Esophagus muscularis mucosa (tissue), 4 donors: ENCODE measurements around the gene UGT1A1. TPM values are rescaled to one million over a fixed set of nuclear protein-coding genes. Genes with fewer than 3 reads are reported as not detected.

Experiments used
- DNase-seq: peaks from one replicate; pipeline ENCODE4 v3.0.0-alpha.2; 2017; ENCODE audit errors: extremely low spot score
- H3K27ac ChIP-seq, 4 donors: fragments of 200-600 bp; sonication (generic); replicated peaks in 1 of 4; 1 replicate in 3 of 4; 2 replicates in 1 of 4; pipeline ENCODE4 v1.5.1; 2016 to 2019; ENCODE audit warnings: mild to moderate bottlenecking in 1 of 4
- H3K27me3 ChIP-seq, 4 donors: fragments of 200-600 bp; sonication (generic); one replicate each; pipeline versions ENCODE4 v1.5.1 to v1.6.0; 2016 to 2019
- H3K36me3 ChIP-seq, 4 donors: fragments of 200-600 bp; sonication (generic); one replicate each; pipeline ENCODE4 v1.5.1; 2016 to 2019
- H3K4me1 ChIP-seq, 4 donors: fragments of 200-600 bp; sonication (generic); one replicate each; pipeline ENCODE4 v1.5.1; 2016 to 2019
- H3K4me3 ChIP-seq, 4 donors: fragments of 200-600 bp; sonication (generic); 1 replicate in 2 of 4; 2 replicates in 2 of 4; pipeline ENCODE4 v1.5.1; 2016 to 2019; ENCODE audit warnings: mild to moderate bottlenecking in 4 of 4, moderate library complexity in 1 of 4
- H3K9me3 ChIP-seq, 4 donors: fragments of 200-600 bp; sonication (generic); 1 replicate in 3 of 4; 2 replicates in 1 of 4; pipeline ENCODE4 v1.5.1; 2016 to 2019
- EP300 ChIP-seq: sonication (generic); formaldehyde crosslinking; IDR thresholded peaks from one replicate; pipeline ENCODE4 v1.6.1; 2017; ENCODE audit warnings: antibody characterized with exemption
- POLR2A ChIP-seq: fragments of 450-650 bp; IDR thresholded peaks from one replicate; pipeline ENCODE4 v1.6.1; 2017; ENCODE audit warnings: antibody characterized with exemption, moderate library complexity, mild to moderate bottlenecking, low read depth
- POLR2AphosphoS5 ChIP-seq, 2 donors: sonication (generic); formaldehyde crosslinking; IDR thresholded peaks; one replicate each; pipeline ENCODE4 v1.6.1; 2017; ENCODE audit warnings: antibody characterized with exemption in 2 of 2
- WGBS: methylation state at CpG from one replicate; pipeline ENCODE4 v1.1.5; 2018; 5-methylcytosine and 5-hydroxymethylcytosine counted together
- intact Hi-C: fragments of 100-400 bp; cut with DNase I; formaldehyde crosslinking; loops from one replicate; pipeline ENCODE4 v1.15.1; 2023
- total RNA-seq, 4 donors: library from RNA; depleted of rRNA; stranded (reverse); fragments of >200 nt; gene quantifications; one replicate each; pipeline versions ENCODE4 v1.1.0 to v1.2.1, GENCODE V29; 2016
- TF ChIP-seq, protein P1 (sequence below), 3 experiments: fragments of 200-600 bp in 2 of 3; fragments of 450-650 bp in 1 of 3; sonication (generic) in 2 of 3; IDR thresholded peaks; one replicate each; pipeline ENCODE4 v1.5.1; 2017 to 2019; ENCODE audit warnings: antibody characterized with exemption in 3 of 3, mild to moderate bottlenecking in 2 of 3, moderate library complexity in 1 of 3

The UGT1A1 gene
- total RNA-seq, 4 donors from 2014 or later = not detected

DNA sequence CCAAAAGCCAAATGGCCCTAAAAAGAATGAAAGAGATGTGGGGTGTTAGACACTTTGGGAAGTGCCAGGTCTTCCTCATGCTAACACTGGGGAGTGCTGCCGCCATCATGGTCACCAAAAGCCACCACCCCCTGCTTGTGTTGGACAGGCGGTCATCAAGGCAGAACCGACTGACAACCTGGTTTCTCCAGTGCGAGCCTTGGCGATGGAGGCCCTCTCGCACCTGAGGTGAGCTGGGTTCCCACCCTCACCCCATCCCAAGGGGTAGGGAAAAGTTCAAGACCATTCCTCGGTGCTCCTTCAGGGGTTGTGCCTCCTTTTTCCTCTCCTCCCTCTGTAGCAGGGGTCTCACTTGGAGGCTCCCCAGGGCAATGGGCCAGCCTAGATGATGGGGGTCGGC lies 51.7 kb downstream of the UGT1A1 start:
- DNase-seq = no peak
- Histone ChIP-seq H3K9me3 (no peaks in the 10 kb centered on the region), H3K27me3 (peaks cover 0 to 16% (median 0%) of the 10 kb centered on the region in 4 donors), H3K4me1 (no peaks in the 10 kb centered on the region), H3K27ac (no peak overlapping the region), H3K4me3 (no peak overlapping the region), H3K36me3 (no peaks in the 10 kb centered on the region)
- WGBS = 94% methylated on average over 8 of the region's 8 CpGs
- TF ChIP-seq POLR2AphosphoS5 (IDR thresholded peaks at IDR 0.05) (no peak), EP300 (no peak), POLR2A (no peak)
- TF ChIP-seq, protein P1, sequence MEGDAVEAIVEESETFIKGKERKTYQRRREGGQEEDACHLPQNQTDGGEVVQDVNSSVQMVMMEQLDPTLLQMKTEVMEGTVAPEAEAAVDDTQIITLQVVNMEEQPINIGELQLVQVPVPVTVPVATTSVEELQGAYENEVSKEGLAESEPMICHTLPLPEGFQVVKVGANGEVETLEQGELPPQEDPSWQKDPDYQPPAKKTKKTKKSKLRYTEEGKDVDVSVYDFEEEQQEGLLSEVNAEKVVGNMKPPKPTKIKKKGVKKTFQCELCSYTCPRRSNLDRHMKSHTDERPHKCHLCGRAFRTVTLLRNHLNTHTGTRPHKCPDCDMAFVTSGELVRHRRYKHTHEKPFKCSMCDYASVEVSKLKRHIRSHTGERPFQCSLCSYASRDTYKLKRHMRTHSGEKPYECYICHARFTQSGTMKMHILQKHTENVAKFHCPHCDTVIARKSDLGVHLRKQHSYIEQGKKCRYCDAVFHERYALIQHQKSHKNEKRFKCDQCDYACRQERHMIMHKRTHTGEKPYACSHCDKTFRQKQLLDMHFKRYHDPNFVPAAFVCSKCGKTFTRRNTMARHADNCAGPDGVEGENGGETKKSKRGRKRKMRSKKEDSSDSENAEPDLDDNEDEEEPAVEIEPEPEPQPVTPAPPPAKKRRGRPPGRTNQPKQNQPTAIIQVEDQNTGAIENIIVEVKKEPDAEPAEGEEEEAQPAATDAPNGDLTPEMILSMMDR (IDR thresholded peaks at IDR 0.05) = no peak
- intact Hi-C loops = no loop called here

GRCh38 chr2:233813236-233814055 lies 53.4 kb downstream of the UGT1A1 start:
- H3K27me3 ChIP-seq = peaks cover 0 to 3% (median 0%) of the 10 kb centered on the region in 4 donors
- H3K4me1 ChIP-seq = no peaks in the 10 kb centered on the region
- no peak overlapping the region for H3K4me3 ChIP-seq
- intact Hi-C loops = no loop called here
- H3K9me3 ChIP-seq = no peaks in the 10 kb centered on the region
- DNase-seq = no peak
- TF ChIP-seq POLR2AphosphoS5 (IDR thresholded peaks at IDR 0.05) = no peak
- TF ChIP-seq, protein P1 (IDR thresholded peaks at IDR 0.05) = no peak
- no peak for TF ChIP-seq EP300
- no peak for TF ChIP-seq POLR2A
- H3K36me3 ChIP-seq = no peaks in the 10 kb centered on the region
- 69% methylated on average over 3 of the region's 3 CpGs for WGBS
- no peak overlapping the region for H3K27ac ChIP-seq

- no peak for DNase-seq
These were observed 54.2 kb downstream of the UGT1A1 start for GRCh38 chr2:233814056-233814835.

DNA sequence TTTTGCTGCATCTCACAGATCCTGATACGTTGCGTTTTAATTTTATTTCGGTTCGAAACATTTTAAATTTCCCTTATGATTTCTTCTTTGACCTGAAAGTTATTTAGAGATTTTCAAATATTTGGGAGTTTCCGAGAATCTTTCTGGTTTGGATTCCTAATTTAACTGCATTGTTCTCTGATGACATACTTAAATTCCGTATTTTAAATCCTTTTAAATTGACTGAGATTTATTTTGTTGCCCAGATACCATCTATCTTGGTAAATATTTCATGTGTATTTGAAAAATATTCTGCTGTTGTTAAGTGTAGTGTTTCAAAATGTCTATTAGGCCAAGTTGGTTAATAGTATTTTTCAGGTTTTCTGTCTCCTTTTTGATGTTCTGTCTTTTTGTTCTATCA lies 55.8 kb downstream of the UGT1A1 start:
- no peaks in the 10 kb centered on the region for H3K4me1 ChIP-seq
- TF ChIP-seq POLR2AphosphoS5 (IDR thresholded peaks at IDR 0.05) = no peak
- TF ChIP-seq POLR2A = no peak
- TF ChIP-seq, protein P1 (IDR thresholded peaks at IDR 0.05) = no peak
- no peak for TF ChIP-seq EP300
- WGBS = 72% methylated on average over 6 of the region's 6 CpGs

More at GRCh38 chr2:233814056-233814835, 54.2 kb downstream of the UGT1A1 start:
- Histone ChIP-seq H3K36me3 (no peaks in the 10 kb centered on the region), H3K4me1 (no peaks in the 10 kb centered on the region), H3K9me3 (no peaks in the 10 kb centered on the region), H3K27ac (no peak overlapping the region), H3K27me3 (peaks cover 0 to 5% (median 0%) of the 10 kb centered on the region in 4 donors), H3K4me3 (no peak overlapping the region)
- intact Hi-C loops = no loop called here
- no peak for TF ChIP-seq POLR2A
- WGBS = 30% methylated on average over 2 of the region's 2 CpGs

DNA sequence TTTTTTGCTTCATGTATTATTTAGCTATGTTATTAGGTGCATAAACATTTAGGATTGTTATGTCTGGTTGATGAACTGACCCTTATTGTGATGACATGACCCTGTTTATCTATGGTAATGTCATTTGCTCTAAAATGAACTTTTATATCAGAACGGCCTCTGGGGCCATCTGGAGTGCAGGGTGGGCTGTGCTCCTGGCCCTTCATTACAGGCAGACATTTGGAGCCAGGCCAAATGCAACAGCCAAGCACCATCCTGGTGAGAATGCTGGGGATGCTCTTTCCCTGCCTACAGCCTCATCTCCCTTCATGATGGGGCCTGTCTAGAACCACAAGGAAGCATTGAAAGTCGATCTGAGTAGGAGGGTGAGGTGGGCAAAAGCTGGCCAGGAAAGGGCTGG lies 56.3 kb downstream of the UGT1A1 start:
- TF ChIP-seq POLR2AphosphoS5 (IDR thresholded peaks at IDR 0.05) = no peak
- TF ChIP-seq, protein P1 (IDR thresholded peaks at IDR 0.05) = no peak
- TF ChIP-seq POLR2A = no peak
- TF ChIP-seq EP300 = no peak
- no peak for DNase-seq
- H3K4me3 ChIP-seq = no peak overlapping the region

More for the DNA sequence above, 55.8 kb downstream of the UGT1A1 start:
- no peak overlapping the region for H3K4me3 ChIP-seq
- intact Hi-C loops = no loop called here
- H3K36me3 ChIP-seq = no peaks in the 10 kb centered on the region
- H3K27ac ChIP-seq = no peak overlapping the region
- no peak for DNase-seq
- H3K27me3 ChIP-seq = peaks cover 0 to 5% (median 0%) of the 10 kb centered on the region in 4 donors
- no peaks in the 10 kb centered on the region for H3K9me3 ChIP-seq

More for the DNA sequence above, 56.3 kb downstream of the UGT1A1 start:
- Histone ChIP-seq H3K36me3 (no peaks in the 10 kb centered on the region), H3K9me3 (no peaks in the 10 kb centered on the region), H3K4me1 (no peaks in the 10 kb centered on the region), H3K27ac (no peak overlapping the region), H3K27me3 (peaks cover 0 to 5% (median 0%) of the 10 kb centered on the region in 4 donors)
- intact Hi-C loops = no loop called here
- WGBS = 29% methylated on average over 2 of the region's 2 CpGs
